Forelimb muscle (tissue), 1 donor: ENCODE results near the gene PTPN13. TPM values are rescaled to one million over a fixed set of nuclear protein-coding genes. Genes with fewer than 3 reads are reported as not detected.
"Not testable (repeated sequence)": the region's sequence is repeated elsewhere in the genome, so short reads cannot be mapped to it uniquely, and the experiment has no call there.

Experiments
- DNase-seq: peaks from one replicate; pipeline ENCODE4 v3.0.0-alpha.2; 2013; ENCODE audit warnings: low read depth
- polyA plus RNA-seq: library from polyadenylated mRNA; unstranded; fragments of 120-200 nt; gene quantifications from one replicate; pipeline ENCODE4 v1.2.1, GENCODE V29; 2013; ENCODE audit not compliant: insufficient read length

PTPN13 gene
- polyA plus RNA-seq, 1 donor, result 3.6 TPM

GRCh38 chr4:86640469-86640868, 46.4 kb downstream of the PTPN13 start:
- no peak for DNase-seq

DNA sequence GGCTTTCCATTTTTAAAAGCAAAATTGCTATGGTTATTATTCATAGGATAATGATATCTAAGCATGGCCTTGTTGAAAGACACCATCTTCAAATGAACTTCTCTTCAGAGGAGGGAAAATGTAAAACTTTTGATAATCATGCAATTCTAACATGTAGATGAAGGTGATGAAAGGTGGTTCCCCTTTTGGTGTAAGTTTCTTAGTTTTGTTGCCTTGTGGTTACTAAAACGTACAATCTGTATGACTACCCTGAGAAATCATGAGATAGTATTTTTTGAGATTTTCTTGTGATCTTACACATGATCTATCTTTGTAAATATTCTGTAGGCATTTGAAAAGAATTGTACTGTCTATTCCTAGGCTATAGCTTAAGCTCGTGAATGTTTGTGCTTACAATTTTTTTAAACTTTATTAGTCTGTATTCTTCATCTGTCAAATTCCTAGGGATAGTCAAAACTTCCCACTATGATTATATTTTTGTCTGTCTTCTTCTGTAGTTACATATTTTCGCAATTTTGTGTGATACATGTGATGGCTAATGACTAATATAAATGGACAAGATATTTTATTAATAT, 47.5 kb downstream of the PTPN13 start:
- DNase-seq, result no peak

DNA sequence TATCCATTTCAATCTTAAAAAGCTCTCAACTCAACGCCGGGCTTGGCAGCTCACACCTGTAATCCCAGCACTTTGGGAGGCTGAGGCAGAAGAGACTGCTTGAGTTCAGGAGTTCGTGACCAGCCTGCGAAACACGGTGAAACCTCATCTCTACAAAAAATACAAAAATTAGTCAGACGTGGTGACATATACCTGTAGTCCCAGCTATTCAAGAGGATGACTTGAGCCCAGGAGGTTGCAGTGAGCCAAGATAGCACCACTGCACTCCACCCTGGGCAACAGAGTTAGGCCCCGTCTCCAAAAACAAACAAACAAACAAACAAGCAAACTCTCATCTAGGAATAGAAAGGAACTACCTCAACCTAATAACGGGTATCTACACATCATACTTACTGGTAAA, 50.8 kb downstream of the PTPN13 start:
- DNase-seq, result no peak

- no peak for DNase-seq
These were observed 58.3 kb downstream of the PTPN13 start for GRCh38 chr4:86652332-86652932.

DNA sequence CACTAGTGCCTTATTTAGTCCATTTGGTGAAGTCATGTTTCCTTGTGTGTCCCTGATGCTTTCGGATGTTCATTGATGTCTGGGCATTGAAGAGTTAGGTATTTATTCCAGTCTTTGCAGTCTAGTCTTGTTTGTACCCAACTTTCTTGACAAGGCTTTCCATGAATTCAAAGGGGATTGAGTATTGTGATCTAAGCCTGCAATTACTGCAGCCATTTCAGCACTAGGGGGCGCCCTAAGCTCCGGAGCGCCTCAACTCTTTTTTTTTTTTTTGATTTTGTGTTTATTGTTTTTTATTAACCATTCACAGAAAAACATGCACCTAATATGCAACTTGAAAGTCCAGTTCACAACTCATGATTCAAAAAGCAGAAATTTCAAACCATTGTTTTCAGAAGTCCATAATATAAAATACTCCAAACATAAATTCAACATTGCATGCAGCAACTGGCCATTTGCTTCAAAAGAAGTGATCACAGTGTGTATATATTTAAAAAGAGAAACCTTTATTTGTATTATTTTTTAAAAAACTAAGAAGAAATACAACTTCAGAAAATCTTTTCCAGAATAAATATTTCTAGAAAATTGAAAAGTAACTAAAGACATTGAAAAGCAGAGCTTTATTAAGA, 59.2 kb downstream of the PTPN13 start:
- DNase-seq, result no peak

DNA sequence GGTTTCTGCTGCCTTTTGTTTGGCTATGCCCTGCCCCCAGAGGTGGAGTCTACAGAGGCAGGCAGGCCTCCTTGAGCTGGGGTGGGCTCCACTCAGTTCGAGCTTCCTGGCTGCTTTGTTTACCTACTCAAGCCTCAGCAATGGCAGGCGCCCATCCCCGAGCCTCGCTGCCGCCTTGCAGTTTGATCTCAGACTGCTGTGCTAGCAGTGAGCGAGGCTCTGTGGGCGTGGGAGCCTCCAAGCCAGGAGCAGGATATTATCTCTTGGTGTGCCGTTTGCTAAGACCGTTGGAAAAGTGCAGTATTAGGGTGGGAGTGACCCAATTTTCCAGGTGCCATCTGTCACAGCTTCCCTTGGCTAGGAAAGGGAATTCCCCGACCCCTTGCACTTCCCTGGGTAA, 62.7 kb downstream of the PTPN13 start:
- DNase-seq, result not testable (repeated sequence)

- DNase-seq, result no peak
These were observed 63.3 kb downstream of the PTPN13 start for GRCh38 chr4:86657382-86657781.

GRCh38 chr4:86657910-86658309, 63.8 kb downstream of the PTPN13 start:
- DNase-seq, result no peak

GRCh38 chr4:86660401-86660800, 66.3 kb downstream of the PTPN13 start:
- no peak for DNase-seq

DNA sequence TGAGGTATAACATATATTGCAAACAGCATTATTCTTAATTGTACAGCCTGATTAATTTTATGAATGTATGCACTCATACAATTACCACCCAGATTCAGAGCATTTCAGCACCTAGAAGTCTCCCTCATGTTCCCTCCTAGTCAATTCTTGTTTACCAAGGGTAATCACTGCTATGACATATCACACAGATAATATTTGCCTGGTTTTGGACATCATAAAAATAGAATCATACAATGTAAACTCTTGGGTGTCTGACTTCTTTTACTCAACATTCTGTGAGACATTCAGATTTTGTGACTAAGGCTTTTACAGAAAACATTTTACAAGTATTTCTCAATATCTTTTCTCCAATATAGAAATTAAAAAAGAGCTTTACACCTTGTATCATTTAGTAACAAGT, 66.9 kb downstream of the PTPN13 start:
- DNase-seq, result no peak

GRCh38 chr4:86661418-86661817, 67.3 kb downstream of the PTPN13 start:
- no peak for DNase-seq

DNA sequence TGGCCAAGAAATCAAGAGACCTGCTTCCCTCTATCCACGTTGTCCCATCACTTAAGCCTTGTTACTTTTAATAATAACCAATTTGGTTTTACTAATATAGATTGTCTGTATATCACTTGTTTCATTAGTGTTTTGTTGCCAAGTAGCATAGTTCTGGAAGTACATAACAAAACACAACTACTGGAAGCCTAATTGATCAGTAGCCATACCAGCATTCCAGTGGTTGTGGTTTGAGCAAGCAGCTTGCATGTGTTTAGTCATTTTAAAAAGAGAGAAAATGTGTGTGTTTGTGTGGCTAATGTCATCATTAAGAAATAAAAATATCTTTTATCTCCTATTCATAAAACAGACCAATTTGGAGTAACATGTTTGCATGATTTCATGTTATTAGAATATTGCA, 70.8 kb downstream of the PTPN13 start:
- DNase-seq, result no peak

- no peak for DNase-seq
These were observed 76.2 kb downstream of the PTPN13 start for GRCh38 chr4:86670298-86670697.

DNA sequence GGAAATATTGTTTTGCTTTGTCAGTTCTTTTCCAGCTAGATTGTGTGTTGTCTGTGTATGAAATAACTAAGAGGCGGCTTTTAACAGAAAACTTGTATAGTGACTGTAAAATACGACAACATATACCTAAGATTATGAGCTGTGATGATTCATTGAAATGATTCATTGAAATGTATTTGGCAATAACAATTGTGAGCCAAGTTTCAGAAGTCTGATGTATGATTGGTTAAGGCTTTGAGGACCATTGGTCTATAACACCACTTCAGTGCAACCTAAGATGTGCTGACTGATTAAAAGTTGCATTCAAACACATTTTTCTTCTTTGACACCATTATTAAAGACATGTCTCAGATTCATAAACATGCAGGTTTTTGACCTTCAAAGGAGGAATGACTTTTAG, 76.6 kb downstream of the PTPN13 start:
- no peak for DNase-seq

GRCh38 chr4:86675548-86675947, 81.4 kb downstream of the PTPN13 start:
- DNase-seq, result no peak

DNA sequence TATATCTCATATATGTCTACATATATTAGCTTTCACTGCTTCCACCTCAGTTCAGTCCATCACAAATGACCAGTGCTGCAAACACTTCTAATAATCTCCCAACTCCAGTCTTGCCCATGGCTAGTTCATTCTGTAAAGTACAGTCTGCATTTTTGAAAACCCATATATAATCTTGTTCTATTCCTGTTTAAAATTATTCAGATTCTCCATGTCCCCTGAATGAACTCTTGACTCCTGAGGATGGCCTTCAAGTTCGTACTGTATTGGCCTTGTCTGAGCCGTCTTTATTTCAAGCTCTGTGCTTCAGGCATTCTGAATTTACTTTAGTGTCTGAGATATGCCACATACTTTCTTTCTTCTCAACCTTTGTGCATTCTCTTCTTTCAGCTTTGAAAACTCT, 84.7 kb downstream of the PTPN13 start:
- DNase-seq, result no peak

GRCh38 chr4:86679441-86679840, 85.3 kb downstream of the PTPN13 start:
- no peak for DNase-seq

DNA sequence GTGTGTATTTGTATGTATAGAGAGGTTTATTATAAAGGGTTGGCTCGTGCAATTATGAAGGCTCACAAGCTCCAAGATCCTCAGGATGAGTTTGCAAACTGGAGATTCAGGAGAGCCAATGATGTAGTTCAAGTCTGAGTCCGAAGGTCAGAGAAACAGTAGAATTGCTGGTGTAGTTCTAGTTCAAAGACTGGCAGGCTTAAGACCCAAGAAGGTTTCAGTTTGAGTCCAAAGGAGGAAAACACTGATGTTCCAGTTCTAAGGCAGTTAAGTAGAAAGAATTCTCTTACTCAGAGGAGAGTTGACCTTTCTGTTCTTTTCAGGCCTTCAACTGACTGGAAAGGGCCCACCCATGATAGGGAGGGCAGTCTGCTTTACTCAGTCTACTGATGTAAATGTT, 89.1 kb downstream of the PTPN13 start:
- no peak for DNase-seq

- no peak for DNase-seq
These were observed 89.9 kb downstream of the PTPN13 start for GRCh38 chr4:86683983-86684382.

DNA sequence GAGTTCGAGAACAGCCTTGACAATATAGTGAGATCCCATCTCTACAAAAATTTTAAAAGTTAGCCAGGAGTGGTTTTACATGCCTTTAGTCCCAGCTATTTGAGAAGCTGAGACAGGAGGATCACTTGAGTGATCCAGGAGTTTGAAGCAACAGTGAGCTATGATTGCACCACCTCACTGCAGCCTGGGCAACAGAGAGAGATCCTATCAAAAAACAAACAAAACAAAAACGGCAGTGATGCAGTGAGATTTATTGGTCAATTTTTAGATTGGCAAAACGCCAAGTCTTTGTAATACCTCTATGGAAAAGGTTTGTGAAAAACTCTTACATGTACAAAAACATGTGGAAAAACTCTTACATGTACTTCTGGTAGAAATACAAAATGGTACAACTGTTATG, 91.3 kb downstream of the PTPN13 start:
- no peak for DNase-seq

DNA sequence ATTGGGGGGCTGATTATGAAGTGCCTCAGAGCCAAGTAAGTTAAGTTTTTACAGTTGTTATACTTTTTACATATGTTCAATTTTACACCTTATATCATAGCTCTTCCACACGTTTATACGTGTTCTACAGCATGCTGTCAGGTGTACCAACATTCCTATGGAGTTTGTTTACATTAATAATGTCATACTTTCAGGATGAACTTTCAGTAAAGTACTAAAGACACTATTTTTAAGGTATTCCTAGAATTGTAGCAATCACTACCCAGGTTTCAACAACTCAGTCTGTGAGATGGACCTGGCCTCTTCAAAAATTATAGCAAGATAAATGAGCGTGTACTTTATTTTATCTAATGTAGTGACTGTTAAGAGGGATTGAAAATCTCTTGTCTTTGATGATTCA, 92.6 kb downstream of the PTPN13 start:
- DNase-seq, result no peak

GRCh38 chr4:86688026-86688425, 93.9 kb downstream of the PTPN13 start:
- DNase-seq, result no peak

DNA sequence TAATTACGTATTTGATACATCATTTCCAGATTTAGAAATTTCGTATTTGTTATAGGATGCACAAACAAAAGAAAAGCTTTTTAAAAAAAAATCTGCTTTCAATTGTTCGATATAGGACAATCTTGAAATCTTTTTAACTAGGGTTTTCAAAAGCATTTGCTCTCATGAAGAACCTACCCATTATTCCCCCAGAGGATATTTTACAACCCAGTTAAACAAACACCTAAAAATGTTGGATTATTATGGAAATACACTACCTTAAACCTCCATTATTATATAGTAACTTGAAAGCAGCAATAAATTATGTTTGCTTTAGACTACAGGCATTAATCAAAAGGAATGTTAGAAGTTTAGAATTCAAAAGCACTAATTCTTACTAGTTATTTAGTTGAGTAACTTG, 110.5 kb downstream of the PTPN13 start:
- no peak for DNase-seq
